Measurements from ENCODE around the gene DOHH. TPM values are rescaled to one million over a fixed set of nuclear protein-coding genes. Genes with fewer than 3 reads are reported as not detected.

The DOHH gene
- total RNA-seq, result 12.2 and 13.7 TPM in 2 replicates

DNA sequence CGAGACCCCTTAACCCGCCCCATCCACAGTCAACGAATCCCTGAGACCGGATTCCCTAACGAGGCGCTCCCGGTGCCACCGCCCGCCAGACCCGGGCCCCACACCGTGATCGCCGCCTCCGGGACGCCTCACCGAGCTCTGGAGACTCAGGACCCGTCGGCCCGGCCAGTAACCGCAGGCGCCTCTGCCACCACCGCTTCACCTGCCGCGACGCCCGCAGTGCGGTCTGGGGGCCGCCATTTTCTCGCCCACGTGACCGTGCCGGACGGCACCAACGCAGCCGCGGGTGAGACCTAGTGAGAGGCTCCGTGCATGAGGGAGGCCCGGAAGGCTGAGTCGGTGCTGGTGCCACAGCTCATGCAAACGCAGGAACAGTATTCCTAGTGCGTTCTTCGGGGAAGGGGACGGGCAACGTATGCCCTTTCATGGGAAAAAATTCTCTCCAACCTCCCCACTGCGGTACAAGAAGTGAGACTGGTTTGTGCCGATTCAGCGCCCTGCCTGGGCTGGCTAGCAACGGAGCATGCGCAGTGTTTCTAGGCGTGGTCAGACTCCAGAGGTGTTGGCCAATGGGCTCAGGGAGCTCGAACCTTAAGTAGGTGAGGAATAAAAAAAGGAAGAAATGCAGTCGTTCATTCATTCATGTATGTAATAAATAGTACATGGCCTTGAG is at the start of gene DOHH:
Gene DOHH (minus strand): TSS at position 246 of the 673 bp plus-strand sequence. CDS start 3,860 bp downstream, outside the sequence.

GRCh38 chr19:3538965-3539755 is 38.7 kb upstream of the DOHH start, which contains the start of gene TEKTIP1:
TSS of gene TEKTIP1 (plus strand) at chr19:3539174. CDS start at chr19:3539178, 4 bp downstream.

GRCh38 chr19:3505598-3506383 is 5.3 kb upstream of the DOHH start, which contains the start of gene FZR1:
TSS of gene FZR1 (plus strand) at chr19:3506311. CDS start at chr19:3522990, 16,679 bp downstream.

DNA sequence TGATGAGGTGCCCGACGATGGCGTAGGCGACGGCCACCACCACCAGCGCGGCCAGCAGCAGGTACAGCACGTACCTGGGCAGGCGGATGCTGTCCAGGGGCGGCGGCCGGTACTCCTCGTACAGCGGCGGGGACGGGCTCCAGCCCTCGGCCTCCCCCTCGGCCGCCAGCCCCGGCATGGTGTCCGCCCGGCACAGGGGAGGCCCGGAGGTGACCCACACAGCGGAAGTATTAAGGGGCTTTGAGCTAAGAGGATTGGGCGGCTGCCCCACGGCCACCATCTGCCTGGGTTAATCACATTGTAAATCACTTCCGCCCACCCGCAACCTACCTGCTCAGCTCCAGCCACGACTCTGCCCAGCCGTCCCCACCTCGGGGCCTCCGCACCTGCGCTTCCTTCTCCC is 17.2 kb downstream of the DOHH start, which contains the start of gene SMIM44:
Gene SMIM44 (minus strand): TSS at position 216 of the 403 bp plus-strand sequence. CDS start 38 bp downstream, at position 178.

GRCh38 chr19:3480383-3481091 is 19.9 kb downstream of the DOHH start, which contains the start of gene SMIM24:
TSS of gene SMIM24 (minus strand) at chr19:3480525. CDS start at chr19:3480463, 62 bp downstream.

Other genes starting within 250 kb of the DOHH start
- 125 and 142 TPM in 2 replicates for gene NFIC, start 134.1 kb downstream of the DOHH start, total RNA-seq
- not detected in 2 replicates for gene SMIM24, start 20.1 kb downstream of the DOHH start, total RNA-seq
- not detected in 2 replicates for gene SMIM44, start 17.2 kb downstream of the DOHH start, total RNA-seq
- gene FZR1, start 5.6 kb upstream of the DOHH start, total RNA-seq, result 18.3 and 23.3 TPM in 2 replicates
- not detected in 2 replicates for gene TEKTIP1, start 38.5 kb upstream of the DOHH start, total RNA-seq
- gene MFSD12, start 56.9 kb upstream of the DOHH start, total RNA-seq, result 58.3 and 59.2 TPM in 2 replicates
- 90.3 and 99.7 TPM in 2 replicates for gene HMG20B, start 72.3 kb upstream of the DOHH start, total RNA-seq
- 0.20 and 0.31 TPM in 2 replicates for gene GIPC3, start 84.8 kb upstream of the DOHH start, total RNA-seq
- gene TBXA2R, start 106.2 kb upstream of the DOHH start, total RNA-seq, result 0.94 and 1.0 TPM in 2 replicates
- gene CACTIN, start 126.1 kb upstream of the DOHH start, total RNA-seq, result 16.4 and 20.4 TPM in 2 replicates
- 33.2 and 39.6 TPM in 2 replicates for gene PIP5K1C, start 199.8 kb upstream of the DOHH start, total RNA-seq
- not detected in 2 replicates for gene TJP3, start 207.7 kb upstream of the DOHH start, total RNA-seq

Data from cardiac ventricle fibroblast (primary cell).